ENCODE data around the gene OCA2.

The OCA2 gene

DNA sequence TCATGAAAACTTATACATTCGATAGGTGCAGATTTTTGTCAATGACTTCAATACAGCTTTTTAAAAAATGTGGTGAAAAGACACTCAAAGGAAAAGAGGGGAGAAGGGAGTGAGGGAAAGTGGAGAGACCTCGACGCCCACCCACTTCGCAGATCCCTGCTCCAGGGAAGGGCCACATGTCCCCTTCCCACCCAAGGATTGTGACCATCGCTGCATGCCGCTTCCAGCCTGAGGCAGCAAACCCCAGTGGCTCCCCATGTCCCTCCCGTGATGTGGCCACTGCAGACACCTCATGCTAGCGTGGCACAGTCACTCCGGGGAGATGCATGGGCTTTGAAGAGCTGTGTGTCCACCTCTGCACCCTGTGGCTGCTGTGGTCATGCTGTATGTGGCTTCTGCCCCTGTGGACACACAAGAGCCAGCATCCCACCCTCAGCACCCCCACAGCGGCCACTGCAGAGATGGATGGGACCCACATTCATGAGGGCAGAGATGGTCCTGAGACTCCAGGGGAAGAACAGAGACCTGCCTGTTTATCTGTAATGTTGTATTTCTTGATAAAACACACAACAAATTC, 230.2 kb downstream of the OCA2 start:
- no peak overlapping the region for H3K4me3 ChIP-seq (ENCODE audit: insufficient read length, low read depth)
- H3K9me3 ChIP-seq (ENCODE audit: insufficient read depth, low read length): no peaks in the 10 kb centered on the region
- no peaks in the 10 kb centered on the region for H3K4me1 ChIP-seq (ENCODE audit: insufficient read depth, insufficient read length)
- no peak overlapping the region for H3K9ac ChIP-seq (ENCODE audit: insufficient read length, low read depth)
- H3K36me3 ChIP-seq (ENCODE audit: insufficient read depth, insufficient read length, low read length): no peaks in the 10 kb centered on the region
- TF ChIP-seq YY1 (IDR thresholded peaks at IDR 0.05; ENCODE audit: insufficient read depth, insufficient read length) (no peak), ZNF274 (IDR thresholded peaks at IDR 0.05; ENCODE audit: low read depth, low read length) (no peak), SUZ12 (IDR thresholded peaks at IDR 0.05; ENCODE audit: extremely low read depth, insufficient read depth, insufficient read length) (no peak)
- no peaks in the 10 kb centered on the region for H3K27me3 ChIP-seq (ENCODE audit: insufficient read depth, insufficient read length)
- DNase-seq (ENCODE audit: low read depth, low spot score): no peak

DNA sequence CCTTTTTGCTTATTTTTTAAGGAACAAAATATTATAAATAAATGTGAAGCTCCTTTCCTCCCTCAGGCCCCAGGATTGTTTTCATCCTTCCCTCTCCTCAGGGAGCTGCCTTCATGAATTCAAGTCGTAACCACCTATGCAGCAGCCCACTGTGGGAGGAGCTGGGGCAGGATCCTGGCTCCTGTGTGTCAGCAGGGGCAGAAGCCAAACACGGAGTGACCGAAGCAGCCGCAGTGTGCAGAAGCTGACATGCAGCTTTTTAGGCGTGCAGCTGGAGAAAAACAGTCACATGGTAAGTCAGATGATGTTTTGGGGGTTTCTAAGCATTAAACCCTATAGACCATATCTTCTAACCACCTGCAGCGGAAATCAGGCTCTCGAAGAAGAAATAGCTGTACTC, 231.3 kb downstream of the OCA2 start:
- Histone ChIP-seq H3K4me3 (ENCODE audit: insufficient read length, low read depth) (no peak overlapping the region), H3K27me3 (ENCODE audit: insufficient read depth, insufficient read length) (no peaks in the 10 kb centered on the region), H3K4me1 (ENCODE audit: insufficient read depth, insufficient read length) (no peaks in the 10 kb centered on the region), H3K9ac (ENCODE audit: insufficient read length, low read depth) (no peak overlapping the region), H3K9me3 (ENCODE audit: insufficient read depth, low read length) (no peaks in the 10 kb centered on the region), H3K36me3 (ENCODE audit: insufficient read depth, insufficient read length, low read length) (no peaks in the 10 kb centered on the region)
- TF ChIP-seq ZNF274 (IDR thresholded peaks at IDR 0.05; ENCODE audit: low read depth, low read length): no peak
- no peak for DNase-seq (ENCODE audit: low read depth, low spot score)

DNA sequence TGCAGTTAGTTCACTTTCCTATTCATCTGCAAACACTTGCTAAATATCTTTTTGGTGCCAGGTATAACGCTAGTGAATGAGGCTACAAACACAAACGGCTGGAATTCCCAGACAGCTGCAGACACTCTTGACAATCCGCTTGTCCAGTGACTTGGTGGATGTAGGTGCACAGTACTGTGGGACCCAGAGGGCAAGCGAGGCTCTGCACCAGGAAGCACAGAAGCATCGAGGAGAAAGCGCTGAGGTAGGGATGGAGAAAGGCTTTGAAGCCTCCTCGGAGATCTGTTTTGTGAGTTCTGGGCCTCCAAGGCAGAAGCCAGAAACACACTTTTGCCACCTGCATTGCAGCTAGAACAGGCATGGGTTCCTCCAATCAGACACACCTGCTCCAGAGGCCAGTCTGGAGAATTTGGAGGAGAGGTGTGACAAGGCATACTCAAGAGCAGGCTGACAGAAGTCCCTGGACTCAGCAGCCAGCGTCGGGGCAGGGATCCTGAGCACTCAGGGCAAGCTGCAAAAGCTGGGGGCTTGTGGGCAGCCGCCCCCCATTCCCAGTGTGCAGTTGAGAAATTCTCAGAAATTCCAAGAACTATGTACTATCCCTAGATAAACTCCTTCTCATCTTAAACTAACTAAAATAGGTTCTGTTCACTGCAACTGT, 232.5 kb downstream of the OCA2 start:
- no peaks in the 10 kb centered on the region for H3K27me3 ChIP-seq (ENCODE audit: insufficient read depth, insufficient read length)
- DNase-seq (ENCODE audit: low read depth, low spot score): no peak
- H3K9me3 ChIP-seq (ENCODE audit: insufficient read depth, low read length): peaks cover 5% of the 10 kb centered on the region; the same call in 1 of the 2 replicates
- no peaks in the 10 kb centered on the region for H3K4me1 ChIP-seq (ENCODE audit: insufficient read depth, insufficient read length)
- TF ChIP-seq YY1 (IDR thresholded peaks at IDR 0.05; ENCODE audit: insufficient read depth, insufficient read length) (no peak), SUZ12 (IDR thresholded peaks at IDR 0.05; ENCODE audit: extremely low read depth, insufficient read depth, insufficient read length) (no peak), ZNF274 (IDR thresholded peaks at IDR 0.05; ENCODE audit: low read depth, low read length) (no peak)
- no peak overlapping the region for H3K9ac ChIP-seq (ENCODE audit: insufficient read length, low read depth)
- no peak overlapping the region for H3K4me3 ChIP-seq (ENCODE audit: insufficient read length, low read depth)
- no peaks in the 10 kb centered on the region for H3K36me3 ChIP-seq (ENCODE audit: insufficient read depth, insufficient read length, low read length)

DNA sequence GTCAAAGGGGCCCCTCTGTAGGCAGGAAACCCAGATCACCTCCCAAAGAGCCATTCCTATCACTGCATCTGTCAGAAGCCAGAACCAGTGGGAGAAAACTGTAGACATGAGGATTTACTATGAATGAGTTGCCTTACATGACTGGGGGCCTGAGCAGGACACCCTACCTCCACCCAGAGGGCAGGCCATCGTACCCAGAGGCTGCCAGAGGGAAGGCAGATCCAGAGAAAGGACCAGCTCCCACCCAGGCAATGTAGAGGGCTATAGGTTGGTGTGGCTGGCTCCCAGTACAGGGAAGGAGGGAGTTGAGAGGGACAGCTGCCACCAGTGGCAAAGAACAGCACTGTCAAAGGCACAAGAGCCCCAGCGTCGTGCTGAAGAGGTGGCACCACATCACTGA, 233.2 kb downstream of the OCA2 start:
- Histone ChIP-seq H3K9me3 (ENCODE audit: insufficient read depth, low read length) (peaks cover 9% of the 10 kb centered on the region; the same call in 1 of the 2 replicates), H3K9ac (ENCODE audit: insufficient read length, low read depth) (no peak overlapping the region), H3K36me3 (ENCODE audit: insufficient read depth, insufficient read length, low read length) (no peaks in the 10 kb centered on the region), H3K27me3 (ENCODE audit: insufficient read depth, insufficient read length) (no peaks in the 10 kb centered on the region), H3K4me3 (ENCODE audit: insufficient read length, low read depth) (no peak overlapping the region), H3K4me1 (ENCODE audit: insufficient read depth, insufficient read length) (no peaks in the 10 kb centered on the region)
- no peak for DNase-seq (ENCODE audit: low read depth, low spot score)
- no peak for TF ChIP-seq SUZ12 (IDR thresholded peaks at IDR 0.05; ENCODE audit: extremely low read depth, insufficient read depth, insufficient read length)
- TF ChIP-seq YY1 (IDR thresholded peaks at IDR 0.05; ENCODE audit: insufficient read depth, insufficient read length): no peak
- no peak for TF ChIP-seq ZNF274 (IDR thresholded peaks at IDR 0.05; ENCODE audit: low read depth, low read length)

DNA sequence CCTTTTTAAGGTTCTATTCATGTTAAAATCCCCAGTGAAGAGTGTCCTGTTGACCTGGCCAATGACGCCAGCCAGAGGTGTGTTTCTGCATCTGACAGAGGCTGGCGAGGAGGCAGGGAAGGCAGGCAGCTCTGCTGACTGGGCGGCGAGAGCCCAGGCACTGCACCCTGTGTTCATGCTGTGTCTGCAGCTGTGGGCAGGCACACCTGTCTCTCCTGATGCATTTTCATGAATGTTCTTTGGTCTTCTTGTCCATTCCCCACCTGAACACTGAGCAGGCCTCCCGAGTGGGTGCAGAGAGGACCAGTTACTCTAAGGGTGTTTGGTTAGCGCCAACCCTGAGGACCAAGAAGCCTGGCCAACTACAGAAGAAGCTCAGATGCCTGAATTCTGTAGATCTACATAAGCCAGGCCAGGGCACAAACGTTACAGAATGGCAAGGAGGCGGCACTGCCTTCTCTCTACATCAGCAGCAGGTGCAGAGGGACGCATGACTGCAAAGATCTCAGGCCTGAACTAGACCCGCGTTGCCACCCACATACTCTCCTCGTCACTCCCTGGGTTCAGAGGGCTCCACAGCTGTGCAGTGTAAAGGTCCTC, 233.7 kb downstream of the OCA2 start:
- peaks cover 9% of the 10 kb centered on the region; the same call in 1 of the 2 replicates for H3K9me3 ChIP-seq (ENCODE audit: insufficient read depth, low read length)
- H3K9ac ChIP-seq (ENCODE audit: insufficient read length, low read depth): no peak overlapping the region
- no peak overlapping the region for H3K4me3 ChIP-seq (ENCODE audit: insufficient read length, low read depth)
- TF ChIP-seq ZNF274 (IDR thresholded peaks at IDR 0.05; ENCODE audit: low read depth, low read length): no peak
- TF ChIP-seq SUZ12 (IDR thresholded peaks at IDR 0.05; ENCODE audit: extremely low read depth, insufficient read depth, insufficient read length): no peak
- TF ChIP-seq YY1 (IDR thresholded peaks at IDR 0.05; ENCODE audit: insufficient read depth, insufficient read length): no peak
- no peaks in the 10 kb centered on the region for H3K36me3 ChIP-seq (ENCODE audit: insufficient read depth, insufficient read length, low read length)
- H3K27me3 ChIP-seq (ENCODE audit: insufficient read depth, insufficient read length): no peaks in the 10 kb centered on the region
- H3K4me1 ChIP-seq (ENCODE audit: insufficient read depth, insufficient read length): no peaks in the 10 kb centered on the region
- DNase-seq (ENCODE audit: low read depth, low spot score): no peak

DNA sequence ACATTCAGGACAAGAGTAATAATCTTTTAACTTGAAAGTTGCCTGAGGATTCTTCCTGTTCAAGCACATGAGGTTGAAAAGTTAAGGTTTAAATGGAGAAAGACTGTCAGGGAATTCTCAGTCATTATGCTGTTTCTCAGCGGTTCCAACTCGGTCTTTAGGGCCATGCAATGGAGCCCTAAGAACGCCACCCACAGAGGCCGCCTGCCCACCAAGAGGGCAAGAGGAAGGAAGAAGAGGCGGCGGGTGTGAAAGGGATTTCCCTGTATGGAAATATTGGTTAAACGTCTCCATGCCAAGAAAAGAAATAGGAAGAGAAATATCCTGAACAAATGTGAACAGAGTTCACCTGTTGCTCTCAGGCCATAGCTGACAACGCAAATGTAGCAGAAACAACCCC, 234.4 kb downstream of the OCA2 start:
- Histone ChIP-seq H3K27me3 (ENCODE audit: insufficient read depth, insufficient read length) (no peaks in the 10 kb centered on the region), H3K36me3 (ENCODE audit: insufficient read depth, insufficient read length, low read length) (no peaks in the 10 kb centered on the region), H3K4me3 (ENCODE audit: insufficient read length, low read depth) (no peak overlapping the region), H3K4me1 (ENCODE audit: insufficient read depth, insufficient read length) (no peaks in the 10 kb centered on the region), H3K9ac (ENCODE audit: insufficient read length, low read depth) (no peak overlapping the region), H3K9me3 (ENCODE audit: insufficient read depth, low read length) (peaks cover 9% of the 10 kb centered on the region; the same call in 1 of the 2 replicates)
- TF ChIP-seq SUZ12 (IDR thresholded peaks at IDR 0.05; ENCODE audit: extremely low read depth, insufficient read depth, insufficient read length): no peak
- no peak for DNase-seq (ENCODE audit: low read depth, low spot score)

DNA sequence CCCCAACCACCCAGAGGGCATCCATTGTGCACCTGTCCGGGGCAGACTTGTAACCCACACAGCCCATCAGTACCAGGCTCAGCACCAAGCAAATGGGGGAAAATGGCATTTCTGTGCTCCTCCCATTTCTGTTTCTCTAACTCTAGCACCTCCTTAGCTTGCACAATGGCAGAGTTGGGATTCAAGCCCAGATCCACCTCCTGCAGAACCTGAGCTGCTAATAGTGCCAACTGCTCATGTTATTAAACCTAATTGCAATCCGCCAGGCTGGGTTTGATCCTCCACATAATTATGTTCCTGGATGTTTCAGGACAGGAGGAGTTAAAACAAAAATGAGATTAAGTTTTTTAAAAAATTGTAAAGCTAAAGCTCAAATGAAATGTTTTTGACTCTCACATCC, 235.0 kb downstream of the OCA2 start:
- no peak overlapping the region for H3K4me3 ChIP-seq (ENCODE audit: insufficient read length, low read depth)
- no peaks in the 10 kb centered on the region for H3K4me1 ChIP-seq (ENCODE audit: insufficient read depth, insufficient read length)
- H3K9me3 ChIP-seq (ENCODE audit: insufficient read depth, low read length): peaks cover 9% of the 10 kb centered on the region; the same call in 1 of the 2 replicates
- H3K9ac ChIP-seq (ENCODE audit: insufficient read length, low read depth): no peak overlapping the region
- no peaks in the 10 kb centered on the region for H3K27me3 ChIP-seq (ENCODE audit: insufficient read depth, insufficient read length)
- DNase-seq (ENCODE audit: low read depth, low spot score): no peak
- TF ChIP-seq SUZ12 (IDR thresholded peaks at IDR 0.05; ENCODE audit: extremely low read depth, insufficient read depth, insufficient read length) (no peak), ZNF274 (IDR thresholded peaks at IDR 0.05; ENCODE audit: low read depth, low read length) (no peak), YY1 (IDR thresholded peaks at IDR 0.05; ENCODE audit: insufficient read depth, insufficient read length) (no peak)
- no peaks in the 10 kb centered on the region for H3K36me3 ChIP-seq (ENCODE audit: insufficient read depth, insufficient read length, low read length)

Data from NT2/D1 (cell line).